Kidney epithelial cell (primary cell): ENCODE results near the gene IRX6. TPM values are rescaled to one million over a fixed set of nuclear protein-coding genes. Genes with fewer than 3 reads are reported as not detected.

ENCODE experiments used
- DNase-seq: peaks from one replicate; pipeline ENCODE4 v3.0.0-alpha.2; 2010; ENCODE audit warnings: low read depth
- H3K27me3 ChIP-seq: 2 replicates; pipeline ENCODE4 v1.6.0; 2011; ENCODE audit warnings: low read length; ENCODE audit not compliant: control insufficient read depth, insufficient read depth
- H3K36me3 ChIP-seq: 2 replicates; pipeline ENCODE4 v1.5.1; 2011; ENCODE audit warnings: low read length; ENCODE audit not compliant: control insufficient read depth, insufficient read depth
- H3K4me3 ChIP-seq: 2 replicates; pipeline ENCODE4 v1.5.1; 2011; ENCODE audit warnings: low read depth, mild to moderate bottlenecking, control low read depth, low read length
- total RNA-seq: library from RNA; depleted of rRNA; stranded (reverse); fragments of >200 nt; gene quantifications from 2 replicates; pipeline ENCODE4 v1.2.3, GENCODE V29; 2015
- TF ChIP-seq, protein P1 (sequence below): IDR thresholded peaks from 2 replicates; pipeline ENCODE4 v1.5.1; 2011; ENCODE audit warnings: mild to moderate bottlenecking, moderate library complexity, low read length, control low read depth, inconsistent platforms; ENCODE audit not compliant: insufficient read depth, poor library complexity, severe bottlenecking

Gene IRX6
- total RNA-seq, 1 donor from 2014 or later = 1.3 TPM

DNA sequence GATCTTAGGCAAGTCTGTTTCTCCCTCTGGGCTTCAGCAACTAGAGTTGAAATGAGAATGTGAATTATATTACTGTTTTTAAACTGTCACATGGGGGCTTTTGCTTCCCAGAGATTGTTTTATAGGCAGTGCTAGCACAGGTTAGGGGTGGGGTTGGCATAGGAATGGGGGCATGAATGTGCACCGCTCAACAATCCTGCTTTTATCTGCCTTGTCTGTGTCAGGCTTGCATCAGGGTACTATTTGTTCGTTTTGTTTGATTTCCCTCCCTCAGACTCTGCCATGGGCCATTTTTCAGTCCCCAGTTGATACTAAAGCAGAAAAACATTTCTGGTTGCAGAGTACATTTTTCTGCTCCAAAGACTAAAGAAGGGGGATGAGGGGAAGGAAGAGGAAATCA lies 34.6 kb upstream of the IRX6 start:
- no peaks in the 10 kb centered on the region for H3K36me3 ChIP-seq
- TF ChIP-seq, protein P1, sequence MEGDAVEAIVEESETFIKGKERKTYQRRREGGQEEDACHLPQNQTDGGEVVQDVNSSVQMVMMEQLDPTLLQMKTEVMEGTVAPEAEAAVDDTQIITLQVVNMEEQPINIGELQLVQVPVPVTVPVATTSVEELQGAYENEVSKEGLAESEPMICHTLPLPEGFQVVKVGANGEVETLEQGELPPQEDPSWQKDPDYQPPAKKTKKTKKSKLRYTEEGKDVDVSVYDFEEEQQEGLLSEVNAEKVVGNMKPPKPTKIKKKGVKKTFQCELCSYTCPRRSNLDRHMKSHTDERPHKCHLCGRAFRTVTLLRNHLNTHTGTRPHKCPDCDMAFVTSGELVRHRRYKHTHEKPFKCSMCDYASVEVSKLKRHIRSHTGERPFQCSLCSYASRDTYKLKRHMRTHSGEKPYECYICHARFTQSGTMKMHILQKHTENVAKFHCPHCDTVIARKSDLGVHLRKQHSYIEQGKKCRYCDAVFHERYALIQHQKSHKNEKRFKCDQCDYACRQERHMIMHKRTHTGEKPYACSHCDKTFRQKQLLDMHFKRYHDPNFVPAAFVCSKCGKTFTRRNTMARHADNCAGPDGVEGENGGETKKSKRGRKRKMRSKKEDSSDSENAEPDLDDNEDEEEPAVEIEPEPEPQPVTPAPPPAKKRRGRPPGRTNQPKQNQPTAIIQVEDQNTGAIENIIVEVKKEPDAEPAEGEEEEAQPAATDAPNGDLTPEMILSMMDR = no peak
- DNase-seq = no peak
- no peak overlapping the region for H3K4me3 ChIP-seq
- H3K27me3 ChIP-seq = no peaks in the 10 kb centered on the region

DNA sequence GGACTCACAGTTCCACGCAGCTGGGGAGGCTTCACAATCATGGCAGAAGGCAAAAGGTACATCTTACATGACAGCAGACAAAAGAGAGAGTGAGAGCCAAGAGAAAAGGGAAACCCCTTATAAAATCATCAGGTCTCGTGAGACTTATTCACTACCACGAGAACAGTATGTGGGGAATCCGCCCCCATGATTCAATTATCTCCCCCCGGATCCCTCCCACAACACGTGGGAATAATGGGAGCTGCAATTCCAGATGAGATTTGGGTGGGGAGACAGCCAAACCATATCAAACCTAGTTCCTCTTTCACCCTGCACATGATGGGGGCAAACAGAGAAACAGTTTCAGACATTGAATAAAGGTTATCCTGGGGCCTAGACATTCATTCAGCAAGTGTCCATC lies 32.2 kb upstream of the IRX6 start:
- Histone ChIP-seq H3K27me3 (no peaks in the 10 kb centered on the region), H3K36me3 (no peaks in the 10 kb centered on the region), H3K4me3 (no peak overlapping the region)
- TF ChIP-seq, protein P1 = no peak
- DNase-seq = no peak

DNA sequence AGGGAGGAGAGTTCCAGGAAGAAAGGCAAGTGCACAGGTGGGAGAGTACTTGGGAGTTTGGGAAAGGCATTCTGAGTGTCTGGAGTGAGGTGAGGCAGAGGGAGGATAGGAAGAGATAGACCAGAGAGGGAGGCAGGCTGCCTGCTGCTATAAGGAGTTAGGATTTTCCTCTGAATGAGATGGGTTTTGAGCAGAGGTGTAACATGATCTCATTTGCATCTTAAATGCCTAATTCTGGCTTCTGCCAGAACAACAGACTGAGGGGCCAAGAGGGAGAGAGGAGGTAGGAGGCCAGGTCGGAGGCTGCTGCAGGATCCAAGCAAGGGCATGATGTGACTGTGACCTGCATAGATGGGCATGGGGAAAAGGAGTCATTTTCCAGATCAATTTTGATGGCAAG lies 31.5 kb upstream of the IRX6 start:
- H3K36me3 ChIP-seq = no peaks in the 10 kb centered on the region
- H3K27me3 ChIP-seq = no peaks in the 10 kb centered on the region
- H3K4me3 ChIP-seq = no peak overlapping the region
- no peak for DNase-seq
- TF ChIP-seq, protein P1 = no peak

DNA sequence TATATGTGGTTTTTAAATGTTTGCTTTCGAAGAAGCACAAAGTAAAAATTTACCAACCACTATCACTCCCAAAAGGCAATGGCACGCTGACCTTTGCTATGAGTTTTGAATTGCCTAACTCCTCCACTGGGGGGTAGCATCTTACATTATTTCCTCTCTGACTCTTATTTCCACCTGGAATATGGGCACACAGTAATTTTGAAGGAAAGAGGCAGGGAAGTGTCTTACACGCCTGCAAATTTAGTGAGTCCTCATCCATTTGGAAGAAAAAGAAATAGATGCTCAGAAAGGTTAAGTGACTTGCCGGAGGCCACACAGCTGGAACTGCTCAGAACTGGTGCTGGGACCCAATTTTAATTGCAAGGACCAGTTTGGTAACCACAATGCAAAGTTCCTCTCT lies 29.9 kb upstream of the IRX6 start:
- H3K36me3 ChIP-seq = no peaks in the 10 kb centered on the region
- no peak overlapping the region for H3K4me3 ChIP-seq
- TF ChIP-seq, protein P1 = peak; percentile 15
- no peak for DNase-seq
- no peaks in the 10 kb centered on the region for H3K27me3 ChIP-seq

DNA sequence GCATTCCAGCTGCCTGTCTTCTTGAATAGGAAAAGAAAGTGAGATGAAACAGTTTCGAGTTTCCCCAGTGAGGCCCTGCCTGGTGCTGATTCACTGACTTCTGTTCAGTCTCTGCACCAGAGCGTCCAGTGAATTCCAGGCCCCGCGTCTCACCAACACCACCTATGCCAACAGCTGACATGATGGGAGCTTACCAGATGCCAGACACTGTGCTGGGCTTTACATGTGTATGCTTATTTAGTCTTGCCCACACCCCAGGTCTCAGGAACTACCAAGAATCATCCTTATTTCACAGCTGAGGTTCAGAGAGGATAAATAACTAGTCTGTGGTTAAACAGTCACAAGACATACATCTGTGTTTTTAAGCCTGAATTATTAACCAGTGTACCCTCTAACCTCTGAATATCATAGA lies 29.1 kb upstream of the IRX6 start:
- H3K27me3 ChIP-seq = no peaks in the 10 kb centered on the region
- TF ChIP-seq, protein P1 = no peak
- no peak overlapping the region for H3K4me3 ChIP-seq
- DNase-seq = peak; percentile 74
- no peaks in the 10 kb centered on the region for H3K36me3 ChIP-seq

DNA sequence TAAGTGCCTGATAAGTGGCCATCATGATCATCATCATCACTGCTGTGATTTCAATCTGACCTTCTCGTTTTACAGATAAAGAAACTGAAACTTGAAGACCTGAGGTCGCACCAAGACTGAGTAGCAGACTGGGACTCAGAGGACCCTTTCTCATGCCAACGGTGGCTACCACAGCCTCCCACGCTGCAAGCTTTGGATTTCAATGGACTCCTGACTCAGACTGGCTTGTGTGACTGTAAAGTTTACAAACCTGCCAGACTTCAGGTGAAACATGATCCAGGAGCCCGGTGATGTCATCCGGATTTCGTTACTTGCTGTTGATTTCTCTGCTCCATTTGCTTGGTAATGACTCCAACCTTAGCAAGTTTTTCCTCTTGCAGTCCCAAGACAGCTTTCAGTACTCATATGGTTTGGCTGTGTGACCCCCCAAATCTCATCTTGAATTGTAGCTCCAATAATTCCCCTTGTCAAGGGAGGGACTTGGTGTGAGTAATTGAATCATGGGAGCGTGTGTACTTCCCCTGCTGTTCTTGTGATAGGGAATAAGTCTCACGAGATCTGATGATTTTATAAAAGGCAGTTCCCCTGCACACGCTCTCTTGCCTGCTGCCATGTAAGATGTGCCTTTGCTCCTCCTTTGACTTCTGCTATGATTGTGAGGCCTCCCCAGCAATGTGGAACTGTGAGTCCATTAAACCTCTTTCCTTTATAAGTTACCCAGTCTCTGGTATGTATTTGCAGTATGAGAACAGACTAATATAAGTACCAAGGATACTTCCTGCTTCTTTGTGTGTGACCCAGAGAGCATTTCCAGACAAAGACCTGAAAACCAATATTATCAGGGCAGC lies 26.7 kb upstream of the IRX6 start:
- TF ChIP-seq, protein P1 = no peak
- Histone ChIP-seq H3K27me3 (no peaks in the 10 kb centered on the region), H3K4me3 (no peak overlapping the region), H3K36me3 (no peaks in the 10 kb centered on the region)
- DNase-seq = peak; percentile 94
